PC-3 (cell line): ENCODE measurements around the gene COPZ1. TPM values are rescaled to one million over a fixed set of nuclear protein-coding genes. Genes with fewer than 3 reads are reported as not detected.

Experiments used
- ATAC-seq: fragments of 200-7000 bp; cut with Tn5 transposase; 2 replicates; pipeline ENCODE4 v1.9.1; 2020; ENCODE audit warnings: mild to moderate bottlenecking, moderate library complexity
- BruUV-seq: library from RNA; stranded (reverse); fragments of 400-500 nt; replicated peaks from 2 replicates; lab custom pipeline; 2021; lab: Mats Ljungman, UMichigan
- CTCF ChIA-PET: fragments of 300-600 bp; sonication (Branson Sonifier 250); formaldehyde crosslinking; loops from one replicate; lab custom pipeline; 2022; ENCODE audit warnings: antibody characterized with exemption; lab: Charles Lee
- POLR2A ChIA-PET: fragments of 300-600 bp; sonication (Branson Sonifier 250); formaldehyde crosslinking; loops from one replicate; lab custom pipeline; 2022; ENCODE audit warnings: antibody characterized with exemption; ENCODE audit not compliant: unreplicated experiment; lab: Charles Lee
- DNase-seq: peaks from one replicate; pipeline ENCODE4 v3.0.0-alpha.2; 2015
- H2AFZ ChIP-seq: fragments of 300-600 bp; sonication (generic); 2 replicates; pipeline ENCODE4 v1.6.0; 2016; ENCODE audit warnings: antibody characterized with exemption, low read length
- H3F3A ChIP-seq: fragments of 300-600 bp; sonication (generic); one replicate; pipeline ENCODE4 v1.6.0; 2017; ENCODE audit warnings: antibody characterized with exemption, low read length, control low read depth, mild to moderate bottlenecking; ENCODE audit not compliant: unreplicated experiment
- H3K27ac ChIP-seq: fragments of 300-600 bp; sonication (generic); 2 replicates; pipeline ENCODE4 v1.5.1; 2016; ENCODE audit warnings: mild to moderate bottlenecking, low read length
- H3K27me3 ChIP-seq: fragments of 300-600 bp; sonication (generic); 2 replicates; pipeline ENCODE4 v1.6.1; 2016; ENCODE audit warnings: low read length, mixed read lengths
- H3K36me3 ChIP-seq: fragments of 300-600 bp; sonication (generic); 2 replicates; pipeline ENCODE4 v1.6.1; 2016; ENCODE audit warnings: low read depth, mixed run types, low read length, mixed read lengths
- H3K4me1 ChIP-seq: fragments of 300-600 bp; sonication (generic); 2 replicates; pipeline ENCODE4 v1.5.1; 2016; ENCODE audit warnings: low read length; ENCODE audit not compliant: insufficient read depth
- H3K4me2 ChIP-seq: fragments of 300-600 bp; sonication (generic); 2 replicates; pipeline ENCODE4 v1.6.0; 2016; ENCODE audit warnings: low read length
- H3K4me3 ChIP-seq: fragments of 300-600 bp; sonication (generic); 2 replicates; pipeline ENCODE4 v1.5.1; 2016; ENCODE audit warnings: mild to moderate bottlenecking, low read length, mixed read lengths
- H3K79me2 ChIP-seq: fragments of 300-600 bp; sonication (generic); 2 replicates; pipeline ENCODE4 v1.6.1; 2017; ENCODE audit warnings: low read length, mixed read lengths
- H3K9ac ChIP-seq: fragments of 300-600 bp; sonication (generic); 2 replicates; pipeline ENCODE4 v1.6.0; 2016; ENCODE audit warnings: mild to moderate bottlenecking, low read length
- H3K9me2 ChIP-seq: fragments of 300-600 bp; sonication (generic); replicated peaks from 2 replicates; pipeline ENCODE4 v1.6.1; 2016; ENCODE audit warnings: mixed run types, low read length, mixed read lengths
- H3K9me3 ChIP-seq: fragments of 300-600 bp; sonication (generic); 2 replicates; pipeline ENCODE4 v1.6.1; 2016; ENCODE audit warnings: low read length, mixed read lengths
- H4K20me1 ChIP-seq: fragments of 300-600 bp; sonication (generic); 2 replicates; pipeline ENCODE4 v1.6.1; 2016; ENCODE audit warnings: low read length, mixed read lengths
- EZH2 ChIP-seq: fragments of 300-600 bp; sonication (generic); IDR thresholded peaks from one replicate; pipeline ENCODE4 v1.6.1; 2017; ENCODE audit warnings: antibody characterized with exemption, mild to moderate bottlenecking, low read length; ENCODE audit not compliant: unreplicated experiment
- EZH2phosphoT487 ChIP-seq: fragments of 300-600 bp; sonication (generic); IDR thresholded peaks from 2 replicates; pipeline ENCODE4 v1.6.1; 2018; ENCODE audit warnings: mild to moderate bottlenecking, antibody characterized with exemption, low read length, borderline replicate concordance
- intact Hi-C: fragments of 100-400 bp; cut with micrococcal nuclease; formaldehyde crosslinking; loops from 2 replicates; pipeline ENCODE4 v1.9.0; 2023
- total RNA-seq: library from RNA; depleted of rRNA; stranded (reverse); fragments of >200 nt; gene quantifications from 2 replicates; pipeline ENCODE4 v1.2.3, GENCODE V29; 2014
- TF ChIP-seq, protein P1 (sequence below): fragments of 300-600 bp; sonication (generic); conservative IDR thresholded peaks from 2 replicates; pipeline ENCODE4 v1.5.1; 2017; ENCODE audit warnings: antibody characterized with exemption, low read depth, mild to moderate bottlenecking, low read length

Gene COPZ1
- total RNA-seq, 1 experiment from 2014 or later, result 121 TPM

DNA sequence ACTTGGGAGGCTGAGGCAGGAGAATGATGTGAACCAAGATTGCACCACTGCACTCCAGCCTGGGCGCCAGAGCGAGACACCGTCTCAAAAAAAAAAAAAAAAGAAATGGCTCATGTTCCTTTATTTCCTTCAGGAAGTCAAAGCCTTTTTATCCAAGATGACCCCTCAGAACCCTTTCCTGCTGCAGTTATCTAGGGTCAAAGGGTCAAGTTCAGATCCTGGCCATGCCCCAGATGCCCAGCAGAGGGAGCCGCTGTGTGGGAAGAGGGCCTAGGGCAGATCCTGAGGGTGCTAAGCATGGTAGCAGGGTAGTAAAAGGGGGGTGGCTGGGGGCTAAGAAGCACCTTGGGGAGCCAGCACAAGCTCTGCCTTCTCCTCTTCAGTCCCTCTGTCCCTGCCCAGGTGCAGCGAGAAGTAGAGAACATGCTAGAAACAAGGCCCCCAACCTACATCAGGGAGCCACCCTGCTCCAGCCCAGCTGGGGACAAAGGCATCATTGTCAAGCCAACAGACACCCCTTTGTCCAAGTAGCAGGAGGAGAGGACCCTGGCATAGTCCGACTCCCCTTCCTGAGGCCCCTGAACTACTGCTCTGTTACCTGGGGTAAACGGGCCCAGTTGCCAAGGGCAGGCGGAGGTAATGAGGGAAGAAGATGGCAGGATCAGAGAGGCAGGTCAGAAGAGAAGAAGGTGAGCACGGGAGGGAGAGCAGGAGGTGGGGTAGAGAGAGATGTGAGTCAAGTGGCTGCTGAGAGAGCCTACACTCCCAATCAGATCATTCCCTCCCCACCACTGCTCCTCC lies 30.6 kb upstream of the COPZ1 start:
- no TSS peak for BruUV-seq
- H2AFZ ChIP-seq, result no peak overlapping the region
- no peaks in the 10 kb centered on the region for H3K79me2 ChIP-seq
- H4K20me1 ChIP-seq, result no peaks in the 10 kb centered on the region
- H3K4me2 ChIP-seq, result no peak overlapping the region
- H3K27me3 ChIP-seq, result no peaks in the 10 kb centered on the region
- H3K9me3 ChIP-seq, result no peaks in the 10 kb centered on the region
- peaks cover 2% of the 10 kb centered on the region; the same call in 1 of the 2 replicates for H3K36me3 ChIP-seq
- no peaks in the 10 kb centered on the region for H3F3A ChIP-seq
- no peak overlapping the region for H3K4me3 ChIP-seq
- no peak overlapping the region for H3K27ac ChIP-seq
- TF ChIP-seq EZH2phosphoT487 (no peak), EZH2 (no peak)
- TF ChIP-seq, protein P1, sequence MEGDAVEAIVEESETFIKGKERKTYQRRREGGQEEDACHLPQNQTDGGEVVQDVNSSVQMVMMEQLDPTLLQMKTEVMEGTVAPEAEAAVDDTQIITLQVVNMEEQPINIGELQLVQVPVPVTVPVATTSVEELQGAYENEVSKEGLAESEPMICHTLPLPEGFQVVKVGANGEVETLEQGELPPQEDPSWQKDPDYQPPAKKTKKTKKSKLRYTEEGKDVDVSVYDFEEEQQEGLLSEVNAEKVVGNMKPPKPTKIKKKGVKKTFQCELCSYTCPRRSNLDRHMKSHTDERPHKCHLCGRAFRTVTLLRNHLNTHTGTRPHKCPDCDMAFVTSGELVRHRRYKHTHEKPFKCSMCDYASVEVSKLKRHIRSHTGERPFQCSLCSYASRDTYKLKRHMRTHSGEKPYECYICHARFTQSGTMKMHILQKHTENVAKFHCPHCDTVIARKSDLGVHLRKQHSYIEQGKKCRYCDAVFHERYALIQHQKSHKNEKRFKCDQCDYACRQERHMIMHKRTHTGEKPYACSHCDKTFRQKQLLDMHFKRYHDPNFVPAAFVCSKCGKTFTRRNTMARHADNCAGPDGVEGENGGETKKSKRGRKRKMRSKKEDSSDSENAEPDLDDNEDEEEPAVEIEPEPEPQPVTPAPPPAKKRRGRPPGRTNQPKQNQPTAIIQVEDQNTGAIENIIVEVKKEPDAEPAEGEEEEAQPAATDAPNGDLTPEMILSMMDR, result peak; percentile 84
- CTCF ChIA-PET, result interaction anchor here (0.6 to 0.7 kb wide), 3 partner anchors 10 to 31 kb away, joined by 3 to 10 read pairs (median 4); partner anchors contain the start of gene COPZ1
- H3K4me1 ChIP-seq, result no peaks in the 10 kb centered on the region
- POLR2A ChIA-PET, result no interaction called here
- ATAC-seq, result peak; percentile 44
- H3K9ac ChIP-seq, result no peak overlapping the region
- peak; percentile 49 for DNase-seq
- intact Hi-C loops, result loop anchor here (2.0 kb wide), 2 partner anchors 30 to 66 kb away; partner anchors contain the start of gene COPZ1
- H3K9me2 ChIP-seq, result no peaks in the 10 kb centered on the region

DNA sequence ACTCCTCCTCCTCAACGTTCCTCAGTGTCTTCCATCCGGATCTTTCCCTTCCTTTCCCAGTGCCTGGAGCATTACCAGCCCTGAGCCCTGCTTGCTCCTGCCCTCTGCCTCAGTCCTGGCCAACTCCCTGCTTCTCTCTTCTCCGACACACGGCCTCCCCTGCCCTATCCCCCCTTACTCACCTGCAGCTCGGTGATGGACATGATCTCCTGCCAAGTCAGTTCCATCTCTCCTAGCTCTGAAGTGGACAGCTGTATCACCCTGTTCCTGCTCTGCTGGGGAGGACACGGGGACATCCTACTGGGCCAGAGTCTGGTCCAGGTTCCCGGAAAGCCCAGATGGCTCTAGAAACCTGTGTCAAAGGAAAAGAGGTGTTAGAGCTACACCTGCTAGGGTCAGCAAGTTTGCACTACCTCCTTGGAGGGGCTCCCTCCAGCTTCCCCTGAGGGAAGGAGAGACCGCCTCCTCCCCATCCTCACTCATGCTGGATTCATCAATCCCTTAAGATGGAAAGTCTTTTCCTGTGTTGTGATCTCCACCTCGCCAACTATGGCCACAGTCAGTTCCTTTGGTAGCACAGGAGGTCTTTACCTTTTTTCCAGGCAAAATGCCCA lies 29.9 kb upstream of the COPZ1 start:
- intact Hi-C loops, result loop anchor here (2.0 kb wide), 2 partner anchors 30 to 66 kb away; partner anchors contain the start of gene COPZ1
- Histone ChIP-seq H3K4me1 (peaks cover 5% of the 10 kb centered on the region; the same call in 1 of the 2 replicates), H3K27me3 (no peaks in the 10 kb centered on the region), H4K20me1 (no peaks in the 10 kb centered on the region), H3K27ac (no peak overlapping the region), H2AFZ (no peak overlapping the region), H3K4me2 (no peak overlapping the region), H3K9me2 (no peaks in the 10 kb centered on the region), H3K9me3 (no peaks in the 10 kb centered on the region), H3K79me2 (no peaks in the 10 kb centered on the region), H3K36me3 (peaks cover 2% of the 10 kb centered on the region; the same call in 1 of the 2 replicates), H3K4me3 (no peak overlapping the region), H3K9ac (no peak overlapping the region), H3F3A (no peaks in the 10 kb centered on the region)
- ATAC-seq (no peak), DNase-seq (no peak)
- BruUV-seq, result no TSS peak
- POLR2A ChIA-PET, result interaction anchor here (0.6 kb wide), 1 partner anchor 12 kb away, joined by 4 read pairs; no protein-coding TSS in a partner anchor
- TF ChIP-seq EZH2phosphoT487 (no peak), EZH2 (no peak)
- TF ChIP-seq, protein P1, result no peak
- CTCF ChIA-PET, result interaction anchor here (0.6 to 1.0 kb wide), 3 partner anchors 9 to 30 kb away, joined by 3 to 4 read pairs (median 4); partner anchors contain the start of gene COPZ1
